ENCODE measurements around the gene FEZ2. TPM values are rescaled to one million over a fixed set of nuclear protein-coding genes. Genes with fewer than 3 reads are reported as not detected.

Gene FEZ2
- total and polyA plus RNA-seq, 2 of the 8 experiments (the other 6 are each of a cell fraction or from before 2014, with no cell fraction given), result 7.5 to 16.4 TPM

Other genes starting within 250 kb of the FEZ2 start
- 27.4 and 28.4 TPM in 2 replicates for gene CRIM1, start 242.4 kb downstream of the FEZ2 start, total RNA-seq (2021; fragmentation: NEBNext Ultra II Directional; extraction: Animal tissue kit (Norgen Biotek cat#: 25700))
- gene CRIM1, start 242.4 kb downstream of the FEZ2 start, polyA plus RNA-seq (2011; rRNA removed), result 9.4 and 13.8 TPM in 2 replicates
- not detected in 2 replicates for gene VIT, start 98.5 kb upstream of the FEZ2 start, total RNA-seq (2021; fragmentation: NEBNext Ultra II Directional; extraction: Animal tissue kit (Norgen Biotek cat#: 25700))
- gene VIT, start 98.5 kb upstream of the FEZ2 start, polyA plus RNA-seq (2011; rRNA removed), result 0.03 TPM in 1 of 2 replicates, not detected in the other